ENCODE measurements around the gene TPBGL.

TPBGL gene, protein sequence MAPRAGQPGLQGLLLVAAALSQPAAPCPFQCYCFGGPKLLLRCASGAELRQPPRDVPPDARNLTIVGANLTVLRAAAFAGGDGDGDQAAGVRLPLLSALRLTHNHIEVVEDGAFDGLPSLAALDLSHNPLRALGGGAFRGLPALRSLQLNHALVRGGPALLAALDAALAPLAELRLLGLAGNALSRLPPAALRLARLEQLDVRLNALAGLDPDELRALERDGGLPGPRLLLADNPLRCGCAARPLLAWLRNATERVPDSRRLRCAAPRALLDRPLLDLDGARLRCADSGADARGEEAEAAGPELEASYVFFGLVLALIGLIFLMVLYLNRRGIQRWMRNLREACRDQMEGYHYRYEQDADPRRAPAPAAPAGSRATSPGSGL

DNA sequence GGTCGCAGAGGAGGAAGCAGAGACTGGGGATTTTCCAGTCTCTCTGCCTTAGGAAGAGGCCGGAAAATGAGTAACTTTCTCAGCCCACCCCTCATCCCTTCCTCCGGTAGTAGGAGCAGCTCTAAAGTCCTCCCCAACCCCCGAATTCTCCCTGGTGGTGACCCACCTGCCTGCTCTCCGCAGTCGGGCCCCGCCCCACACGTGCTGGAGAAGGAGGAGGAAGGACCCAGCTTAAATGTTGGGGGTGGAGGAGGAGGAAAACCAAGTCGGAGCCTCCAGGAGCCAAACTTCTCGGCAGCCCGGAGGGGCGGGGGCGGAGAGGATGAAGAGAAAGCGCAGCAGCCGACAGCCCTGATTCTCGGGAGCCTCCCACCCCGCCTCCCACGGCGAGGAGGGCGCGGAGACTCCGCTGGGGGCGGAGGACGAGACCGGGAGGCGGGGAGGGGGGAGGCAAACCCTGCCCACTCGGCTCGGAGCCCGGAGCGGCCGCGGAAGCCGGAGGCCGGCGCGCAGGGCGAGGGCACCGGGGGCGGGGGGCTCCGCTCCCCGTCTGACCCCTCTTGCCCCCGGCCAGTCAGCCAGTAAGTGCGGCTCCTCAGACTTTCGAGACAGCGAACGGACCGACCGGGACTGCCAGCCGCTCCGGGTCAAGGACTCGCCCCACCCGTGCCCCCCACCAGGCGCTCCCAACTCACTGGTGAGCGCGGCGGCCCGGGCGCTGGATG, at the start of gene TPBGL:
TSS of gene TPBGL (plus strand) at position 464 of the 725 bp plus-strand sequence. CDS start 276 bp downstream, outside the sequence.
- DNase-seq = peak; percentile 9

DNA sequence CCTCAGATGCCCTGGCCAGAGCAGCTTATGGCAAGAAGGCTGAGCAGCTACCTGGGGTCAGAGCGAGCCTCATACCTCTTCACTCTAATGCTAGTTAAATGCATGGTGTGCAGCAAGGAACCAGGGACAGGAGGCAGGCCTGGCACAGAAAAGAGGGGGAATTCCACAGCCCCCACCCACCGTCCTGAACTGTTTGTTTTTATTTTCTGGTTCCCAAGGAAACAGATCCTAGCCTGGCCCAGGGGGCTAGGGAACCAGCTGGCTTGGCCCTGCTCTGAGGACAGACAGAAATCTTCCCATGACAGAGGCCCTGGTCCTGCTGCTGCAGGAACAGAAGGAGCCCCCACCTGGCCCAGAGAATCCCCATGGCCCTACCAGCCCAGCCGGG, 49.2 kb upstream of the TPBGL start:
- DNase-seq = no peak

DNA sequence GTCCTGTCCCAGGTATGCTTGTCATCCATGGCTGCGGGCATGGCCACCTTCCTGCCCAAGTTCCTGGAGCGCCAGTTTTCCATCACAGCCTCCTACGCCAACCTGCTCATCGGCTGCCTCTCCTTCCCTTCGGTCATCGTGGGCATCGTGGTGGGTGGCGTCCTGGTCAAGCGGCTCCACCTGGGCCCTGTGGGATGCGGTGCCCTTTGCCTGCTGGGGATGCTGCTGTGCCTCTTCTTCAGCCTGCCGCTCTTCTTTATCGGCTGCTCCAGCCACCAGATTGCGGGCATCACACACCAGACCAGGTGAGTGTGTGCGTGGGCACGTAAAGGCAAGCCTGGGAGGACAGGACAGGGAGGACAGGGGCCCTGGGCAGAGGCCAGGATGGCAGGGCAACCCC, 47.3 kb upstream of the TPBGL start:
- no peak for DNase-seq

DNA sequence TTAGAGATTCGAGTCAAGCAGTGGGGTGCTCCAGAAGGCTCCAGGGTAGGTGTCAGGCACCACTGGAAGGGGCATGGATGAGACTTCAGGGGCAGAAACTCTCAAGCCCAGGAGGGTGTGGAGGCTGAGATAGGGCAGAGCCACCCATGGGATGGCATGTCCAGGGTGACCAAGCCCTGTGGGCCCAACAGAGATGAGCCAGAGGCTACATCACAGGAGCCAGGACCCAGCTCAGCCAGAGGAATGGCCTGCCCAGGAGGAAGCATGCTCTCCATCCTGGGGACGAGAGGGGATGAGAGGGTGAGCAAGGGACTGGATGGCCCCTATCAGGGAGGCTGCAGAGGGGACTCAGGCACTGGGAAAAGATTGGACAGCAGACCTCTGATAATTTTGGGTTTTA, 46.9 kb upstream of the TPBGL start:
- no peak for DNase-seq

DNA sequence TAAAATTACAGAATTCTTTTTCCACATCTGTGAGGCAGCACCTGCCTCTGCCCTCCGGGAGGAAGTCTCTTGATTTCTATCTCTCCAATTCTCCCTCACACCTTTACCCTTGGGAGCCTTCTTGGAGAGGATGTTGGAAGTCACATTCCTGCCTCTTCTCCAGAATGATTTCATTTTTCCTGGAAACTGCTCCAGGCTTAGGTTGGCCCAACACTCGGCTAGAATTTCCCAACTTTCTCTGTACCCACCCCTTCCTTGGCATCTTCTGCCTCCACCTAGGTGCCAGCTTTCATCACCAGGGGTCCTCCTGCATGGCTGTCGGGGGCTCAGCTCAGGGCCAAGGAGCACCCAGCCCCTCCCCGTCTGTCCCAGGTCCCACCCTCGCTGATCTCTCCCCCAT, 46.4 kb upstream of the TPBGL start:
- DNase-seq = no peak

DNA sequence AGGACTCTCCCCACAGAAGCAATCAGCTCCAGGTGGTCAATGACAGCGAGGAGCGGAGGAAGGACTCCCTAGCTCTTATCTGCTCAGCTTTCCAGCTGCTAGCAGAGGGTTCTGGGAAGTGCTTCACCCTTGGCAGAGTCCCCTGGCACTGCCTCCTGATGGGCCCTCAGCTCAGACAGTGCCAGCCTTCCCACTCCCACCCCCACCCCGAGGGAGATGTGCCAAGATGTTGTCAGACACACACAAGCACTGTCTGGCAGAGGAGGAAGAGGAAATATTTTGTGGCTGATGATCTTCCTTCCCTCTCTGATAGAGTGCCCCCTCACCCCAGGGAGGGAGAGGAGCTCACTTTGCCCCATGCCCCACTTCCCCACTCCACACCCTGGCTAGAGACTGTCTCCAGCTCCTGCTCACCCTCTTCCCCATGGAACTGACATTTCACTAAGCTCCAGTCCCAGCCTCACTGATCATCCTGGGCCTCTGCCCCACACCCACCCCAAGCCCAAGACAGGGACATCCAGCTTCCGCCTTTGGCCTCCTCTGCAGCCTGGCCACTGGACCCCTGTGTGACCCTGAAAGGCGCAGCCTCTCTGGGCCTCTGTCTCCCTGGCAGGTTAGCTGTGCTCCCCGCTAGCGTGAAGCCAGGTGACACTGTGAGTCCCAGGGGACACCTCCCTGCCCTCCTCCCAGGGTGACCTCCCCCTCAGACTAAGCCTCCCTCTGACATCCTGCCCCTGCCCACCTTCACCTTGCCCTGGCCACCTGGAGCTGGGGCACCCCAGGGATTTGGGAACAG, 45.2 kb upstream of the TPBGL start:
- DNase-seq = no peak

DNA sequence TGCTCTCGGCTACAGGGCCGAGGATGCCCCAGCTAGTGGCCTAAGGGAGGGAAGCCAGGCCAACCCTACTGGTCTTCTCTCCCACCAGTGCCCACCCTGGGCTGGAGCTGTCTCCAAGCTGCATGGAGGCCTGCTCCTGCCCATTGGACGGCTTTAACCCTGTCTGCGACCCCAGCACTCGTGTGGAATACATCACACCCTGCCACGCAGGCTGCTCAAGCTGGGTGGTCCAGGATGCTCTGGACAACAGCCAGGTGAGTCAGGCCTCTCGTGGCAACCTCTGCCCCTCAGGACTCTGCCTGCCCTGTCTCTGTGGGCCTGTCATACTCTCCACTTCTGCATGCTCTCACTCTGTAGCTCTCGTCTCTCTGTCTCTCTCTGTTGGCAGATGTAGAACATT, 44.1 kb upstream of the TPBGL start:
- DNase-seq = no peak

DNA sequence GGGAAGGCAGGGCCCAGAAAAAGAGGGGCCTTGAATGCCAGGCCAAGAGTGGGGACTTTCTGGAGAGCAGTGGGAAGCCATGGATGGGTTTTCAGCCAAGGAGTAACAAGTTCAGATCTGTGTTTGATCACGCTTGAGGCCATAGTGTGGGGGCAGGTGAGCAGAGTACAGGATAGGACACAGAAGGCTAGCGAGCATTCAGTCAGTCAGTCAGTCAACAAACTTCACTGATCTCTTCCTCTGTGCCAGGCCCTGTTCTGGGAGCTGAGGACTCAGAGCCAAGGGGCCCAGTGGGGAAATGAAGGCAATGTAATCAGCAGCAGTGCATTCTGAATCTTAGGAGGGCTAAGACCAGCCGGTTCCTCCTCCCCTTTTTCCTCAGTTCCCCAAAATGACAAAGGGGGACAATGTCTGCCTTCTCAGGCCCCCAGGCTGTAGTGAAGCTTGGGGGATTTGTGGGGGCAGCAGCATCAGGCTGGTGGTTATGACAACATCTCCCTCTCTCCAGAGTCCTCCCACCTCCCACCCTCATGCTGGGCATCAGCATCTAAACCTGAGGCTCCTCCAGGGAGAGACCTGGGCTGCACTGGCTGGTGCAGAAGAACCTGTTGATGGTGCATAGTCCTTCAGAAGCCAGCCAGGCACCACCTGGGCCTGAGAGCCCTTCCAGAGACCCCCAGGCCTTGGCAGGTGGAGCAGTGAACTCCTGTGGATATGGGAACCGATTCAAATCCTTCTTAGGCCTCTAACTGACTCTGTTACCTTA, 42.9 kb upstream of the TPBGL start:
- DNase-seq = no peak

DNA sequence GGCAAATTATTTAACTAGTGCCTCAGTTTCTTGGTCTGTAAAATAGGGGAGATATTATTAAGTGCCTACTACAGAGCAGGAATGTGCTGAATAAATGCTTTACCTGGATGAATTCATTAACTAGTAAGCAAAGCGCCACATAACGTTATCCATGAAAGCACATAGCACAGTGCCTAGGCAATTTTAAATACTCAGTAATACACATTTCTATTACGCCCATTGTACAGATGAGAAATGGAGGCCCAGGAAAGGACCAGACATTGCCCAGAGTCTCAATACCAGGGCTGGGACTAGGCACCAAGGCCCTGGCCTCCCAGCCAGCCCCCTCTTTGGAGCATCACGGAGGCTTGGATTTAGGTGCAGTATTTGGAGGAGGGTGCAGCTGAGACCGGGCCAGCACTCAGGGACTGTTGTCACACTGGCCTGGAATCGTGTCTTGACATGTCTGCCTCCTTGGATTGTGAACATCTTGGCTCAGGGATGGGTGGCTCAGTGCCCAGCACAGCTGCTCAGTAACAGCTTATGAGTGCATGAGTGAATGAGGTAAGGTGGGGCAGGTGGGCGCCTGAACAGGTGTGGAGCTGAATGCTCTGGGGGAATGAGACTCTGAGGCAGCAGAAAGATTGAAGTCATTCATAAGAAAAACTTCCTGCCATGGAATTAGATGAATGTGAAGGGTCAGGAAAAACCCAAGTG, 42.1 kb upstream of the TPBGL start:
- no peak for DNase-seq

DNA sequence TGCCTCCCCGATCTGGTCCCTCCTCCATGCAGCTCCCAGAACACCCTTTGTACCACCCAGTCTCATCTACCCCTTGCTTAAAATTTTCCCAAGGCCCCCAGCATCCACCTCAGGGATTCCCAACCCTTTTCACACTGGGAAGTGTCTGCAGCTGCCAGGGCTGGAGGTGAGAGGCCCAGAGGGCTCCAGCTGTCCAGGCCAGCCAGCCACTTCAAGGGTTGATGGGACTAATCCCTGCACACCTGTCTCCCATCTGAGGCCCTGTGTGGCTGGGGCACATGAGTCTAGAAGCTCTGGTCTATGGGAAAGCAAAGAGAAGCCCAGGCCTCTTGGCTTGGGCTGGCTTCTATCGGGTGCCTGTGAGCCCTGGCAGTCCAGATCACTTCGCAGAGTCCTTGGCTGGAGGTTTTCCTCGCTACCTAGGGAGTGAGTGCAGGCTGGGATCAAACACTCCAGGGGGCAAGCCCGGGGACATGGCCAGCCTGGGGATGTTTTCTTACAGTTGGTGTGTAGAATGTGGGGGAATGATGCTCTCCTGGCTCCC, 41.1 kb upstream of the TPBGL start:
- DNase-seq = no peak

DNA sequence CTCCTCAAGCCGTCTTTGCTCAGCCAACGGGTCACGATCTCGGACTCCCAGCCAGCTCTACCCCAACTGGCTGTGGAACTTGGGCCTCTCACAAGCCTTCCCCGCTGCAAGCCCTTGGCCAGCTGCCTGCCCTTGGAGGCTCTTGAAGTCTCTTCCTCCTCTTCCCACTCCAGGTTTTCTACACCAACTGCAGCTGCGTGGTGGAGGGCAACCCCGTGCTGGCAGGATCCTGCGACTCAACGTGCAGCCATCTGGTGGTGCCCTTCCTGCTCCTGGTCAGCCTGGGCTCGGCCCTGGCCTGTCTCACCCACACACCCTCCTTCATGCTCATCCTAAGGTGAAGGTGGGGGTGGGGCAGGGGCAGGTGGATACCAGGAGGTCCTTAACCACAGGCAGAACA, 40.5 kb upstream of the TPBGL start:
- DNase-seq = no peak

DNA sequence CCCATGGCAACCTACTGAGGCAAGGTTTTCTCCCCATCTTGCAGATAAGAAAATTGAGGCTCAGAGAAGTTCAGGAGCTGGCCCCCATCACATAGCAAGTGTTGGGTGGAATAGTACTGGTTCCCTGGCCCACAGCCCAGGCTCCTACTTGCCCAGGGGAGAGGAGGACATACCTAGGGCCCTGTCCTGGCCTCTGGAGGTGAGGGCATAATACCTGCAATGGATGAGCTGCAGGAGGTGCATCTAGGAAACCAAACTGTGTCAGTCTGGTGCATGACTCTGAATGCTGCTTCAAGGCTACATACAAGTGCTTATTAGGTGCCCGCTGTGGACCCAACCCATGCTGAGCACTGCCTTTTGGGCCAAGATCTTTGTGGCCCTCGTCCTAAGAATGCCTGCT, 40.0 kb upstream of the TPBGL start:
- DNase-seq = no peak

DNA sequence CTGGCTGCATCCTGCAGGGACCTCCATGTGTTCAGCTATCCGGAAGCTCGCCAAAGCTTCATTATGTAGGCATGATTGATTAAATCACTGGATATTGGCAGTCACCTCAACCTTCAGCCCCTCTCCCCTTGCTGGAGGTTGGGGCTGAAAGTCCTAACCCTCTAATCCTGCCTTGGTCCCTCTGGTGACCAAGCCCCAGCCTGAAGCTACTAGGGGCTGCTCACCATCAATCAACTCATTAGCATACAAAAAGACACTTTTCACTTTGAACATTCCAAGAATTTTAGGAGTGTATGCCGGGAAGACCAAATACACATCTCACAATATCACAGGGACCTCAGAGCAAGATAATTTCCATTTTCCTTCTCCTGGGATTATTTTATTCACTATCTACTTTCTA, 38.8 kb upstream of the TPBGL start:
- no peak for DNase-seq

DNA sequence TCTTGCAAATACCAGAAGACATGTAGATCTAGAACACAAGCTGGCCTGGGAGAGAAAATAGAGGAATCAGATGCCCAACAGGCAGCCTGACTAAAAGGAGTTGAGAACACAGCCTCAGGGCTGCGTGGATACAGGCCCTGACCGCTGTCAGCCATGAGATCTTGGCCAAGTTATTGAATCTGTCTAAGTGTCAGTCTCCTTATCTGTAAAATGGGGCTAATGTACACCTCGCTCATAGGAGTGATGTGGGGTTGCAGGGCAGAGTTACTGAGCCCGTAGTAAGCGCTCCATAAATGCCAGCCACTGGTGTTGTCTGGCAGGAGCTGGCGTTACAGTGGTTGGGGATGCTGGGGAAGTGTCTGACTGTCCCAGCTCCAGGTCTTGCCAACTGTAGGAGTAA, 38.4 kb upstream of the TPBGL start:
- no peak for DNase-seq

DNA sequence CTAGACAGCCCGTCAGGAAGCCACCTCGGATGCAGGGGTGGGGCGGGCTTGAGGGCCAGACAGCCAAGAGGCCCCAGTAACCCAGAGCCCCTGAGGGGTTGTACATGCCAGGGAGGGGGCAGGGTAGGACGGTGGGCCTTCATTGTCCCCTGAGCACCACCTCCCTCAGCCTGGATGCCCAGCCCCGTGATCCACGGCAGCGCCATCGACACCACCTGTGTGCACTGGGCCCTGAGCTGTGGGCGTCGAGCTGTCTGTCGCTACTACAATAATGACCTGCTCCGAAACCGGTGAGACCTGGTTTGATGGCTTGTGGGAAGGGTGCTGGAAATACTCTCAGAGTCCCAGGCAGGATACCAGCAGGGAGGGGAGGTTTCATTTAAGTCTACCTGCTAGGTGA, 37.4 kb upstream of the TPBGL start:
- DNase-seq = no peak

DNA sequence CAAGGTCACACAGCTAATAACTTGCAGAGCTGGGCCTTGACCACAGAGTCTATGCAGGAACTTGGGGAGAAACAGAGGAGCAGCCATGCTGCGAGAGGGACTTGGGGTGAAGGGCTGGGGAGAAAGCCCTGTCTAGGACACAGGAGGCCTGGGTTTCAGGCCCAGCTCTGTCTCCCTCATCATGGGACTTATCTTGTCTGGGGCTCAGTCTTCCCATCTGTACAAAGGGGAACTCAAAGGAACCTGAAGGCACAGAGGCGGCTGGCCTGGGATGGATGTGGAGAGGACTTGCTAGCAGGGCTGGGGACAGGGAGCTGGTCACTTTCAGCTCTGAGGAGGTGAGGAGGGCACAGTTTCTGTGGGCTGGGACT, 36.9 kb upstream of the TPBGL start:
- no peak for DNase-seq

DNA sequence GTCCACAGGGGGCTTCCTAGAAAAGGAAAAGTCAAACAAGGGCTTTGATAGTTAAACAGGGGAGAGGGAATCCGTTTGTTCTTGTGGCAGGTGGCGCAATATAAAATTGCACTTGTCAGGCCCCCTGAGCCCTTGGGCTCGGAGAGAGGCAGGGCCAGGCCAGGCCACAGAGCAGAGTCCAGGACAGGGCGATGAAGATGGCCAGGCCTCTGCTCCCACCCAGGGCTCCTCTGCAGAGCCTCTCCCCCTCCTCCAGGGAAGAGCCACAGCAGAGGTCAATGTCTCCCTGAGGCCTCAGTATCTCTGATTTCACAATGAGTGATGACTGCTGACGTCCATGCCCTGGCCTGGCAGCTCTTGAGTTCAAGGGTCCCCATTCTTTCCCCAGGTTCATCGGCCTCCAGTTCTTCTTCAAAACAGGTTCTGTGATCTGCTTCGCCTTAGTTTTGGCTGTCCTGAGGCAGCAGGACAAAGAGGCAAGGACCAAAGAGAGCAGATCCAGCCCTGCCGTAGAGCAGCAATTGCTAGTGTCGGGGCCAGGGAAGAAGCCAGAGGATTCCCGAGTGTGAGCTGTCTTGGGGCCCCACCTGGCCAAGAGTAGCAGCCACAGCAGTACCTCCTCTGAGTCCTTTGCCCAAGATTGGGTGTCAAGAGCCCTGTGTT, 36.4 kb upstream of the TPBGL start:
- DNase-seq = no peak

DNA sequence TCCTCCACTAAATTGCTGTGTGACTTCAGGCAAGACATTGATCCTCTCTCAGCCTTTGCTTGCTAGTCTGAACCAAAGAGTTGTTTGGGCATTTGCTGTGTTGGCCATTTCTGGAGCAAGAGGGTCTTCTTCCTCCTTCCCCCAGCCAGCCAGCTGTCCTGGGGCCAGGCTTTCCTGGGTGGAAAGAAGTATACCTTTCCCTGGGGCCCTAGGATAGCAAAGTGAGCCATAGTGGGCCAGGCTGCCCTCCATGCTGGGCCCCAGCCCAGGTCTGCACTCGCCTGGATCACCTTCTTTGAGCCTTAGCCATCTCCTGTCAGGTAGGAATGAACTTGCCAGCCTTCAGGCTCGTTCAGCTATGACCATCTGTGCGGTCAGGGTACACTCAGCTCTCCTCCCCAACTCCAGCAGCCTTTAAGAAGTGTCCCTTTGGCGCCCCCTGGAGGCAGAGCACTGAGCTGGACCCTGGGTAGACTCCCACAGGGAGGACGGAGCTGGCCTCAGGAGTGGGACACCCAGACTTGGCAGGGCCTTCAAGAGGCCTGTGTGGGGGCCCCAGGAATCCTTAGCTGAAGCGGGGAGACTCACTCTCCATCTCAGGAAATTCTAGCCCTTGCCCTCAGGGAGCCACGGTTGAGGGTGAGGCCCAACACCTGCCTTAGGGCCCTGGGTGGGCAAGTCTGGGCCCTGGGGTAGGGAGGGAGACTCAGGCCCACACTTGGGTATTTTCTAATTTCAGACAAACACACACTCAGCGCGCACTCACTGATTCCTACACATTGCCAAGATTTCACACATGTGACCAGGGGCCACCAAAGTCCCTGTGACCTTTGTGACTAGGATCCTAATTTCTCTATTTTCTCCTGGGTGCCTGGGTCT, 35.6 kb upstream of the TPBGL start:
- DNase-seq = peak; percentile 84

DNA sequence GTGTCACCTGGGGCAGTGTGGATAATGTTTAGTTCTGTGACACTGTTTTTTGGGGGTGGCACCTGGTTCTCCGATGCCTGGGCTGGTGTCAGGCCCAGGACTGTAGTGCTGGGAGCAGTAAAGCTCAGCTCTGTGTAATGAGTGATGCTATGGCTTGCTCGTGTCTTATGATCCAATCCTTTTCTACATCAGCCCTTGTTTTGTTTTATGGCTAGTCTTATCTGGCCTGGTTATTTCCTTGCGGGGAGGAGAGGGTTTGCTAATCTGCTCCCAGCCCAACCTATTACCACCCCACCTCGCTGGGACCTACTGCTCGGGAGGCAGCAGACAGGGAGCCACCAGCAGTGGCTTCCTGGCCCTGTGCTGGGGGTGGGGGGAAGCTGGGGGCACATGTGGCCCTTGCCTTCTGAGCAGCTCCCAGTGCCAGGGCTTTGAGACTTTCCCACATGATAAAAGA, 35.0 kb upstream of the TPBGL start:
- DNase-seq = no peak

DNA sequence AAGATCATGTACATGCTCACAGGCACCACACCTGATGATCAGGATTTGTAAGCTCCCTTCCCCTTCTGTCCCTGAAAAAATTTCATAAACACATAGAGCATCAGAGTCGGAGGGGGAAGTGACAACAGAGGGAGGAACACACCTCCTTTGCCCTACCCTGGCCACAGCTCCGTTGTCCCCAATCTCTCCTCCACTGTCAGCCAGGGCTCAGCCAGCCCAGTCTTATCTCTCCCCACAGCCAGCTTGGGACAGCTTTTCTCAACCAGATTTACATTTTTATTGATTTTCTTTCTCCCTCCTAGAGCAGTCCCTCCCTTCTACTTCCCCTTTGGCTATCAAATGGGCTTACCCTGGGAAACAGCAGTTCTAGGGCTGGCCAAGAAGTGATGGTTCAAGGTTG, 32.1 kb upstream of the TPBGL start:
- no peak for DNase-seq

Measured in activated CD4-positive, alpha-beta T cell treated with anti-CD3 and anti-CD28 coated beads, Interleukin-10, Interleukin-2, amounts not matched to agents 100 ng/mL and 50 ng/mL, durations not matched to agents 16 hours and 8 hours (primary cell).